ENCODE measurements around the gene ASPDH. TPM values are rescaled to one million over a fixed set of nuclear protein-coding genes. Genes with fewer than 3 reads are reported as not detected.

The ASPDH gene
- total RNA-seq, 2 donors from 2014 or later: not detected

DNA sequence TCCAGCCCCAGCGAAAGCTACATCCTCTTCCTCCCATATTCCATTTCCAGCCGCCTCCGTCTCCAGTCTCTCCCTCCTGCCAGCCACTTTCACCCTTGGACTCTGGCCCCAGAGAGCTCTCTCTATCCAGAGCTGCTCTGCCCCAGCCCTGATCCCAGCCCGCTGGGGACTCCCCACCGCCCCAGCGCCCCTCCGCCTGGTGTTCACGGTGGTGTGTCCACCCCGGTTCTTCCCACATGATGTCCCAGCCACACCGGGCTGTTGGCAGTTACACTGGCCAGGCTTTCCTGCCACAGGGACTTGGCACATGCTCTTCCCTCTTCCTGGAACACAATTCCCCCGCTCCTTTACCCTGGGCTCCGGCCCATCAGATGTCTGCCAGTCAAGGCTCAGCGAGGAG is 48.7 kb downstream of the ASPDH start:
- Histone ChIP-seq H3K27me3 (no peaks in the 10 kb centered on the region), H3K36me3 (no peaks in the 10 kb centered on the region), H3K4me1 (no peaks in the 10 kb centered on the region), H3K4me3 (no peak overlapping the region), H3K27ac (no peak overlapping the region), H3K9me3 (no peaks in the 10 kb centered on the region)
- no peak for DNase-seq (ENCODE audit: low spot score)
- TF ChIP-seq, protein P1, sequence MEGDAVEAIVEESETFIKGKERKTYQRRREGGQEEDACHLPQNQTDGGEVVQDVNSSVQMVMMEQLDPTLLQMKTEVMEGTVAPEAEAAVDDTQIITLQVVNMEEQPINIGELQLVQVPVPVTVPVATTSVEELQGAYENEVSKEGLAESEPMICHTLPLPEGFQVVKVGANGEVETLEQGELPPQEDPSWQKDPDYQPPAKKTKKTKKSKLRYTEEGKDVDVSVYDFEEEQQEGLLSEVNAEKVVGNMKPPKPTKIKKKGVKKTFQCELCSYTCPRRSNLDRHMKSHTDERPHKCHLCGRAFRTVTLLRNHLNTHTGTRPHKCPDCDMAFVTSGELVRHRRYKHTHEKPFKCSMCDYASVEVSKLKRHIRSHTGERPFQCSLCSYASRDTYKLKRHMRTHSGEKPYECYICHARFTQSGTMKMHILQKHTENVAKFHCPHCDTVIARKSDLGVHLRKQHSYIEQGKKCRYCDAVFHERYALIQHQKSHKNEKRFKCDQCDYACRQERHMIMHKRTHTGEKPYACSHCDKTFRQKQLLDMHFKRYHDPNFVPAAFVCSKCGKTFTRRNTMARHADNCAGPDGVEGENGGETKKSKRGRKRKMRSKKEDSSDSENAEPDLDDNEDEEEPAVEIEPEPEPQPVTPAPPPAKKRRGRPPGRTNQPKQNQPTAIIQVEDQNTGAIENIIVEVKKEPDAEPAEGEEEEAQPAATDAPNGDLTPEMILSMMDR (IDR thresholded peaks at IDR 0.05): no peak

DNA sequence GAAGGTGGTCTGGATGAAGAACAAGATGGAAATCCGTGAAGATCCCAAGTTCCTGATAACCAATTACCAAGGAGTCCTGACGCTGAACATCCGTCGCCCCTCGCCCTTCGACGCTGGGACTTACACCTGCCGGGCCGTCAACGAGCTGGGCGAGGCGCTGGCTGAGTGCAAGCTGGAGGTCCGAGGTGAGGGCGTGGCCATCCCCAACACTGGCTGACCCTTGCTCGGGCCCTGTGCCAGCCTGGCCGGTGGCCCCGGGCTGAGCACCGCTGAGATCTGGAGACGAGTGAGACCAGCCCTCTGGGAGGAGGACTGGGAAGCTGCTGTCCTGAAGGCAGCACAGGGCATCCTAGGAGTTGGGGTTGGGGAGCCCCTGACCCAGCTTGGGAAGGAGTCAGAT is 49.4 kb downstream of the ASPDH start:
- Histone ChIP-seq H3K36me3 (no peaks in the 10 kb centered on the region), H3K27ac (no peak overlapping the region), H3K4me1 (no peaks in the 10 kb centered on the region), H3K4me3 (no peak overlapping the region), H3K9me3 (no peaks in the 10 kb centered on the region), H3K27me3 (no peaks in the 10 kb centered on the region)
- TF ChIP-seq, protein P1 (IDR thresholded peaks at IDR 0.05): no peak
- no peak for DNase-seq (ENCODE audit: low spot score)

DNA sequence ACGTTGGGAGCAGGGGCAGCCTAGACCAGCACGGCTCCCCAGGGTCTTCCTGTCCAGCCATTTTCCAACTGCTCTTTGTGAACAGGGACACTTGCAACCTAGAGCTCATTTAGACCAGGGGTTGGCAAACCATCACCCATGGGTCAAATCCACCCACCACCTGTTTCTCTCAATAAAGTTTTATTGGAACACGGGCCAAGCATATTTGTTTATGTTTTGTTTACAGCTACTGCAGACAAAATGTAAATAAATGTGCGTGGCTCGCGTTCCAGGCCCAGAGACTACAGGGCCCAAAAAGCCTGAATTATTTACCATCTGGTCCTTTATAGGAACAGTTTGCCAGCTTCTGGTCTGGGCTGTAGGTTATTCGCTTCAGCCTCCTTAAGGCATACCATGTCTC is 50.7 kb downstream of the ASPDH start:
- Histone ChIP-seq H3K27me3 (peaks cover 0 to 3% of the 10 kb centered on the region in 2 donors), H3K4me1 (no peaks in the 10 kb centered on the region), H3K4me3 (no peak overlapping the region), H3K9me3 (no peaks in the 10 kb centered on the region), H3K36me3 (no peaks in the 10 kb centered on the region), H3K27ac (no peak overlapping the region)
- DNase-seq (ENCODE audit: low spot score): no peak
- TF ChIP-seq, protein P1 (IDR thresholded peaks at IDR 0.05): no peak

Other genes starting within 250 kb of the ASPDH start
- 1 to 10 TPM; 1.4 to 2.0 TPM for gene KCNC3, start 184.5 kb downstream of the ASPDH start, total RNA-seq
- under 1 TPM in 1 of 2 donors, not detected in 1; 0.31 TPM for gene NAPSA, start 148.3 kb downstream of the ASPDH start, total RNA-seq
- gene NR1H2, start 137.5 kb downstream of the ASPDH start, total RNA-seq: 100 to 1,000 TPM in 1 of 2 donors, 10 to 100 TPM in 1; 97.0 to 121 TPM
- 1 to 10 TPM; 5.9 to 10.0 TPM for gene POLD1, start 129.6 kb downstream of the ASPDH start, total RNA-seq
- not detected for gene SPIB, start 95.0 kb downstream of the ASPDH start, total RNA-seq
- gene MYBPC2, start 81.0 kb downstream of the ASPDH start, total RNA-seq: not detected
- 100 to 1,000 TPM in 1 of 2 donors, 10 to 100 TPM in 1; 94.9 to 112 TPM for gene EMC10, start 37.4 kb downstream of the ASPDH start, total RNA-seq
- gene GARIN5A, start 37.1 kb downstream of the ASPDH start, total RNA-seq: 1 to 10 TPM; 1.4 to 2.3 TPM
- gene JOSD2, start 2.7 kb downstream of the ASPDH start, total RNA-seq: 10 to 100 TPM; 26.6 to 38.2 TPM
- 1 to 10 TPM; 1.6 to 2.0 TPM for gene LRRC4B, start 54.5 kb upstream of the ASPDH start, total RNA-seq
- gene SYT3, start 126.0 kb upstream of the ASPDH start, total RNA-seq: under 1 TPM; 0.19 to 0.59 TPM
- 1 to 10 TPM in 1 of 2 donors, not detected in 1; 4.6 TPM for gene C19orf81, start 135.5 kb upstream of the ASPDH start, total RNA-seq
- 1 to 10 TPM in 1 of 2 donors, under 1 TPM in 1; 0.56 to 1.8 TPM for gene SHANK1, start 205.9 kb upstream of the ASPDH start, total RNA-seq
- gene CLEC11A, start 209.5 kb upstream of the ASPDH start, total RNA-seq: 10 to 100 TPM; 10.3 to 13.8 TPM